ENCODE measurements around the gene GSK3A.
"Not testable (repeated sequence)": the region's sequence is repeated elsewhere in the genome, so short reads cannot be mapped to it uniquely, and the experiment has no call there.

Gene GSK3A

DNA sequence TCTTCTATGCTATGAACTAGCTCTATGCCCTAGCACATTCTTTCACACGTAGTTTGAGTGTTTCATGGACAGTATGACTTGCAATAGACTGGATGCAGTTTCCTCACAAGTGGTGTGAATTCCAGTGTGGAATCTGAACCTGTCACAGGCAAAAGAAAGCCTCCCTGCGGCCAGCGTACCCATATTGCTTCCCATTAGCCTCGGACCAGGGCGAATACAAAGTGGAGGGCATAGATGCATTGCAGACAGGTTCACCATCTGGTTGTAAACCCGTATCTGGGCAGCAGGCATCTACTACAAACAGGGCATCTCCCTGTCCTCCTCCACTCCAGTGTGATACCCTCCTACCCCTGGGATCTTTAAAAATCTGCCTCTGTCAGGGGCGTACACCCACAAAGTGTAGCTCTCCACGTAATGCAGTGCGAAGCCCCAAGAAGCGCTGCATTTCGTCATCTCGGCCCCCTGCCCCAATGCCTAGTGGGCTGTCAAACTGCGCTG lies 25.3 kb upstream of the GSK3A start:
- DNase-seq: no peak

DNA sequence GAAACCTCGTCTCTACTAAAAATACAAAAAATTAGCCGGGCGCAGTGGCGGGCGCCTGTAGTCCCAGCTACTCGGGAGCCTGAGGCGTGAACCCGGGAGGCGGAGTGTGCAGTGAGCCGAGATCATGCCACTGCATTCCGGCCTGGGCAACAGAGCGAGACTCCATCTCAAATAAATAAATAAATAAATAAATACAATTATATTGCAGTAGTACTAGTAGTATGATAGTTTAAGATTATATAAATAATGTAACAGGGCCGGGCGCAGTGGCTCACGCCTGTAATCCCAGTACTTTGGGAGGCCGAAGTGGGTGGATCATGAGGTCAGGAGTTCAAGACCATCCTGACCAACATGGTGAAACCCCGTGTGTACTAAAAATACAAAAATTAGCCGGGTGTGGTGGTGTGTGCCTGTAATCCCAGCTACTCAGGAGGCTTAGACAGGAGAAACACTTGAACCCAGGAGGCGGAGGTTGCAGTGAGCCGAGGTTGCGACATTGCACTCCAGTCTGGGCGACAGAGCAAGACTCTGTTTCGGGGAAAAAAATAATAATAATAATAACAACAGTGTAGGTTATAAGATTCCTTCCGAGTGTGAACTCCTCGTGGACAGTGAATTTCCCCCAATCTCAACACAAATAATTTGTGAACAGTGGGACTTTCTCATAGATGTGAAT lies 24.7 kb upstream of the GSK3A start:
- DNase-seq: not testable (repeated sequence)

DNA sequence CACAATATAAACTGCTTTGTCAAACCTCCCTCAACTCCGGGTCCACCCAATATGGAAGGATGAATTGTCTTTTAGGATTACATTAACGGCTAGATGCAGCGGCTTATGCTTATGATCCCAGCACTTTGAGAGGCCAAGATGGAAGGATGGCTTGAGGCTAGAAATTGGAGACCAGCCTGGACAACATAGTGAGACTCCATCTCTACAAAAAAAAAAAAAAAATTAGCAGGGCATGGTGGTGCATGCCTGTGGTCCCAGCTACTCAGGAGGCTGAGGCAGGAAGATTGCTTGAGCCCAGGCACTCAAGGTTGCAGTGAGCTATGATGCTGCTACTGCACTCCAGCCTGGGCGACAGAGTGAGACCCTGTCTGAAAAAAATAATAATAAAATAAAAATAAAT lies 23.7 kb upstream of the GSK3A start:
- not testable (repeated sequence) for DNase-seq

DNA sequence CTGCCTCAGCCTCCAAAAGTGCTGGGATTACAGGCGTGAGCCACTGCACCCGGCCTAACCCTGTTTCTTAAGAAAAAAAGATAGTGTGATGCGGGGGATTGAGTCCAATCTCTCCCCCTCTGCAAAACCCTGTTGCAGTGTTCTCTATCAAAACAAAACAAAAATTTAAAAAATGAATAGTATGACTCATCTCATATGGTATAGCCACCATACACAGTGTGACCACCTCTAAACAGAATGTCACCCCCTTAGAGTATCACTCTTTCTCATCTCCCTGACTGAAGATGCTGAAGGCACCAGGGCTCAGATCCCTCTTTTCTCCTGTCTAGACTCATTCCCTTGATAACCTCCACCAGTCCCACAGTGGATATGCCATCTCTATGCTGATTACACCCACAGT lies 19.4 kb upstream of the GSK3A start:
- no peak for DNase-seq

DNA sequence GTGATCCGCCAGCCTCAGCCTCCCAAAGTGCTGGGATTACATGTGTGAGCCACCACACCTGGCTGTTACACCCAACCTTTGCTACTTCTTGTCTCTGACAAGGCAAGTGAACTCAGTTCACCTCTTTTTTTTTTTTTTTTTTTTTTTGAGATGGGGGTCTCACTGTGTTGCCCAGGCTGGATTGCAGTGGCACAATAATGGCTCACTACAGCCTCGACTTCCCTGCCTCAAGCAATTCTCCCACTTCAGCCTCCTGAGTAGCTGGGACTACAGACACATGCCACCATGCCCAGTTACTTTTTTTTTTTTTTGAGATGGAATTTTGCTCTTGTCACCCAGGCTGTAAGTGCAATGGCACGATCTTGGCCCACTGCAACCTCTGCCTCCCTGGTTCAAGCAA lies 15.4 kb upstream of the GSK3A start:
- DNase-seq: not testable (repeated sequence)

DNA sequence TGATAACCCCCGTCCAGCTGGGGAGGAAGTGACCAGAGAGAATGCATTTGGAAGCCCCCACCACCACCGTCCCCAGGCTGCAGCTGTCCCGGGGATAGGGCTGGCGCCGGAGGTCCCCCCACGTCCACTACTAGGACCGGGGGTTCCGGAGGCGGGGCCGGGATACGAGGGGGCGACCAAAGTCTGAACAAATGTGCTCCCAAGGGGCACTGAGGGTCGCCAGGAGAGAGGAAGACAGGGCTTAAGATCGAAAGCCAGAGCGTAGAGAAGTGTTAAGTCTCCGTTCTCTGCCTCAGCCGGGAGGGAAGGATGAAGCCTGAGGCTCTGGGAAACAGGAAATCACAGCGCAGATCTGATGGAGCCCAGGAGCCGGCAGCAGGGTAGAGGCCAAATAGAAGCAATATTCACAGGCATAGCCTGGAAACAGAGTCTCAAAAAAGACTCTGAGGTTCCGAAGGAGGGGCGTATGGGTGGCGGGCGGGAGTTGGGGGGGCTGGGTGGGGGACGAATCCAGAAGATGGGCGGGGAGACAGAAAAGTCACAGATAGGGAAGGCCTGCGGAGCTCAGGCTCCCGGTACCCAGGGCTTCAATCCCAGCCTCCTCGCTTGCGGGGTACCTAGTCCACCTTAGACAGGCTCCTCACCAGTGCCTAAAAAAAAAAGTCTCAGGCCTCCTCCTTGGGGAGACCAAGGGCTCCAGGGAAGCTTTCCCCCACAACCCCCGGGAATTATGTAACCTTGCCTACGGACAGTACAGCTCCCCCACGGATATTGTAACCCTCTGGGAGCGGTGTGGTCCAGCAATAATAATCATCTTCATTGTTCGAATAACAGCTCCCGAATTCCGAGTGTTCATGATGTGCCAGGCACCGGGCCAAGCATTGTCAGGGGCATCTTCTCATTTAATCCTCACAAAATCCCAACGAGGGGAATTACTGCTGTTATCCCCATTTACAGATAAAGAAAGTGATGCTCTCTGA lies 13.7 kb upstream of the GSK3A start:
- no peak for DNase-seq

DNA sequence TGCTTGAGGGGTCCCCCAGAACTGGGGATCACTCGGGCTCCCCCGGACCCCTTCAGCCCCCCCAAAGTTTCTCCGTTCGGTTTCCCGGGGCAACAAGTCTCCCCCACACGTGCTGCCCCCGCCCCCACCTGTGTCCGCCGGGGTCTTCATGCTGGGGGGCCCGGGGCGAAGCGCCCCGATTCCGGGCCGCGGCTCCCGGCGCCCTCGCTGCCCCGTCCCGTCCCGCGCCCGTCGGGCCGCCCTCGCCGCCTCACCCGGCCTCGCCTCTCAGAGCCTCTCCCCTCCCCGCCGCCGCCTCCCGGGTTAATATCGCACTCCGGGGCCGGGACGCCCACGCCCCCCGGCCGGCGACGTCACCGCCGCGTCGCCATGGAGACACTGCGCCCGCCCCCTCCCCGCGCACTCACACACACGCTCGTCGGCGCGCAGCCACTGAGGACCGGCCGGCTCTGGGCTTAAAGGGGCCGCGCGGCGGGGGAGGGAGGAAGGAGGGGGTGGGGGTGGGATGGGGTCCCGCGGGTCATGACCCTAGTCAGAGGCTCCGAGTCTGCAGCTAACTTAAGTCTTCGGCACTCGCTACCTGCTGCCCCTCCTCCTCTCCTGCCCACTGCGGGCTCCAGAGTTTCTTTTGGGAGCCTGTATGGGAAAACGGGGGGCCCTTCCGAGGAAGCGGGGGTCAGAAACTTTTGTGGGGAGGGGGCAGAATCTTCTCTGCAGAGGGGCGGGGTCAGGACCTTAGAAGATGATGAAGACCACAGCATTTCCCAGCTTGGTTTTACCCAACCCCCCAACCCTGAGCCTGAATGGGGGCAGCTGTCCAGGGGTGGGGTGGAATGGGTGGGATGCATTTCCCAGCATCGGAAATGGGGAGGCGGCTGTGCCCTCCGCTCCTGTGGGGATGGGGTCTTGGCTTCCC lies 12.7 kb upstream of the GSK3A start, which contains the start of gene ERF:
ERF (minus strand) TSS at position 279 of the 916 bp plus-strand sequence; CDS start at position 150, 129 bp downstream.
- peak; percentile 98 for DNase-seq

DNA sequence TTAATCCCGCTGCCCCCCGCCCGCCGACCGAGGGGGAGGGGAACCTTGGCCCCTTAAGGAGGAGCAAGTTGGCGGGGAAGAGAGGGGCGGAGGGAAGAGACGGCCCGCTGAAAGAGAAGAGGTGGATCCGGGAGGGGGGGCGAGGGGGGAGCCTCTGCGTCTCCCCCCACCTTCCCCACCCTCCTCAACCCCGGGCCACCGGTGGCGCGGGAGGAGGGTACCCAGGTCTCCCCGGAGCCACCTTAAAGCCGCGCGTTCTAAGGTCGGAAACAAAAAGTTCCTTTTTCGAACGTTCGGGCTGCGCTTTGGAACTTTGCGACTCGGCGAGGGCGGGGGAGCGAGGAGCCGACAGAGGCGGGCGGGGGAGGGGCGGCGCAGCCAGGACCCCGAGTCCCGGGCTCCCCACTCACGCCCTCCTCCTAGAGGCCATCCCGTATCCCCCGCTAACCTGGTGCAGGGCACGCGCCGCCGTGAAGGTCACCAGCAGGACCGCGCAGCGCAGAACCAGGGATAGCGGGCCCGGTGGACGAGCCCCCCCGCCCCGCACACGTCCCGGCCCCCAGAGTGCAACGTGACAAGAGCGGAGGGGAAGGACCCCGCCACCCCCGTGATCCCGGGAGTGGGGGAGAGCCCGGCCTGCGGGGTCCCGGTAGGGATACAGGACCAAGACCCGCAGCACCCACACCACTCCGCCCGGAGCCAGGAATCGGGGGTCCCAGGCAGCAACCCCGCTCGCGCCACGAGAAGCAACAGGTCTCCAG lies 11.9 kb upstream of the GSK3A start:
- peak; percentile 93 for DNase-seq

DNA sequence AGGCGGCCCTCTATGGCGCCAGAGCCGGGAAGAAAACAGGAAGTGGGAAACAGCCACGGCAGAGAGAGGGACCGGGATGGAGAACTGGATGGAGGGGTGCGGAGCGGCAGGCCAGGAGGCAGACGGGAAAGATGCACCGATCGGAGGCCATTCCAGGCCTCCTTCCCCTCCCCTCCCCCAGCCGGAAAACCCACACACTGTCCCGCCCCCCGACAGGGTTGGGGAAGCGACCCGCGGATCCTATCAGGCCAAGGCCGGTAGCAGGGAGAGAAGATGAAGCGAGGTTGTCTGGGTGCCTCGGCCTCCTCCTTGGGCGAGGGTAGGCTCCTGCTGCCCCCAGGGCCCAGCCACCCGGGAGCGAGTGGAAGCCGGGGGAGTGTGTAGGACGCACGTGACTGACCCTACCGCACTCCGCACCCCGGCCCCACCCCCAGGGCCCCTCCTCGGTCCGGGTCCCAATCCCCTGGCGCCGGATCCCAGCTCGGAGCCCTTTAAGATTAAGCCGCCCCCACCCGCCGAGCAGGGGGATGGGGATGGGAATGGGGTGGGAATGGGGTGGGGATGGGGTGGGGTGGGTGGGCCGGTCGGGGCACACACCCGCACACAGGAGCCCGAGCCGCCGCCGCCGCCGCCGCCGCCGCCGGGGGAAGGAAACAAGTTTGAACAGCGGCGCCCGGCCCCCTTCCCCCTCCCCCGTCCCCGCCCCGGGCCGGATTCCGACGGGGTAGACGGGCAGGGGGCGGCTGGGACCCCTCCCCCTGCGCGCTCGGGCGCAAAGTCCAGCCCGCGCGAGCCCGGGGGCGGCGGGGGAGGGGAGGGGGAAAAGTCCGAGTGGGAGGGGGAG lies 11.1 kb upstream of the GSK3A start:
- DNase-seq: peak; percentile 88

DNA sequence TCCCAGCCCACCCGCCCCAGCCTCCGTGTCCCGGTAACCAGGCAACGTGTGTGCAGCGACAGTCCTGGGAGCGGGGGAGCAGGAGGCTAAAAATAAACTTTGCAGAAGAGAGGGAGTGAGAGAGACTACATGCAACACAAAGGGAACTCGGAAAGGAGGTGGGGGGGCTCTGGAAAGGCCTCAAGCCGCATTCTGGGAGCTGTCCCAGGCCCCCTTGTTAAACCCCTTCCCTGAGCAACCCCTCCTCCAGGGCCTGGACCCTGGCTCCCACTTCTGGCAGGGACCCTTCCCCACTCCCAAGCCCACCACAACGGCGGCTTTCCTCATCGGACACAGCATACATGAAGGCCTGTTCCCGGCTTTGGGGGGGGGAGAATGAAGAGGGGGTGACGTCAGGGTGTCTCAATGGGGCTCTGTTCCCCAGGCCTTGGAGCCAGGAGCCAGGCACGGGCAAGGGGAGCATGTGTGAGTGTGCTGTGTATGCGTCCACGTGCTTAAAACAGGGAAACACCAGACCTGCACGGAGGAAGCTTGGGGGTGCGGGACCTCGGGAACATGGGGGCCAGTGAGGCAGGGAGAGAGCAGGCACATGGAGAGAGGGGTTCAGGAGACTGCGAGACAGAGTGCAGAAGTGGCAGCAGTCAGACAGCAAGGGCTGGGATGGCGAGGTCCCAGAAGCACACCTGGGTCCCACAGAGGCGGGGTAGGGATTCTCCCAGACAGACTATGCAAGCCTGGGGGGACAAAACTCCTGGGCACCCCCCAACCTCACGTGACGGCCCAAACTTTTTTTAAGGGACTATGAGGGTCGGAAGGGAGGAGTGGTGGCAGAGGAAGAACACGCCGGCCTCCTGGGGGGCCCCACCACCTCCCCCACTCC lies 10.2 kb upstream of the GSK3A start:
- DNase-seq: peak; percentile 67

DNA sequence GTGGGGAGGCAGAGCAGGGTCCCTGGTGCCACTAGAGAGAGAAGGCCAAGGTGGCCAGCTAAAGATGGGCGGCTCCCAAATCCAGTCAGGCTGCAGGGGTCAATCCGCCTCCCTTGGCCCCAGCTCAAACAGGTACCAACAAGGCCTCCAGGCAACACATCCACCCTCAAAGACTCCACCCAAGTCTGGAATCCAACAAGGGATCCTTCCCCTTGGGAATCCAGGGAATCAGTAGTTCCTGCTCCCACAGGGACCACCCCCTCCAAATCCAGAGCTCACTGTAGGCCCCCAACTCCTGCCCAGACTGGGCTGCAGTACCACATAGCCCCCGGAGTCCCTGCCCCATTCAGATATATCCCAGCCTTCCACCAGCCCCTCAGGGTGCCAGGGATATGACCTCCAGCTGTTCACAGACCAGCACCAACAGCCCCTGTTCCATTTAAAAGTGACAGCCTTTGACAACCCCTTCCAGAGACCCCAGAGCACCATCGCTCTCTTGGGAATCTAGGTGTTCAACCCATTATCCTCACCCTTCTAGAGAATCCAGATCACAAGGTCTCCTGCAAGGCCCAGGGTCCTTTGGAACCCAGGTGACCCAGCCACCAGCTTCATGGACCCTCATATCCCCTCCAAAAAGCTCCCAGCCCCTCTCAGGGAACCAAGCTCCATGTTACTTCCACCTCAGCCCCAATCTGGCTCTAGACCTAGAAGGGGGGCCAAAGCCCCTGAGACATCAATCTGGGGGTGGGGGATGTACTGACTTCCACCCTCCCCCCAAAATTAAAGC lies 9.4 kb upstream of the GSK3A start:
- no peak for DNase-seq

DNA sequence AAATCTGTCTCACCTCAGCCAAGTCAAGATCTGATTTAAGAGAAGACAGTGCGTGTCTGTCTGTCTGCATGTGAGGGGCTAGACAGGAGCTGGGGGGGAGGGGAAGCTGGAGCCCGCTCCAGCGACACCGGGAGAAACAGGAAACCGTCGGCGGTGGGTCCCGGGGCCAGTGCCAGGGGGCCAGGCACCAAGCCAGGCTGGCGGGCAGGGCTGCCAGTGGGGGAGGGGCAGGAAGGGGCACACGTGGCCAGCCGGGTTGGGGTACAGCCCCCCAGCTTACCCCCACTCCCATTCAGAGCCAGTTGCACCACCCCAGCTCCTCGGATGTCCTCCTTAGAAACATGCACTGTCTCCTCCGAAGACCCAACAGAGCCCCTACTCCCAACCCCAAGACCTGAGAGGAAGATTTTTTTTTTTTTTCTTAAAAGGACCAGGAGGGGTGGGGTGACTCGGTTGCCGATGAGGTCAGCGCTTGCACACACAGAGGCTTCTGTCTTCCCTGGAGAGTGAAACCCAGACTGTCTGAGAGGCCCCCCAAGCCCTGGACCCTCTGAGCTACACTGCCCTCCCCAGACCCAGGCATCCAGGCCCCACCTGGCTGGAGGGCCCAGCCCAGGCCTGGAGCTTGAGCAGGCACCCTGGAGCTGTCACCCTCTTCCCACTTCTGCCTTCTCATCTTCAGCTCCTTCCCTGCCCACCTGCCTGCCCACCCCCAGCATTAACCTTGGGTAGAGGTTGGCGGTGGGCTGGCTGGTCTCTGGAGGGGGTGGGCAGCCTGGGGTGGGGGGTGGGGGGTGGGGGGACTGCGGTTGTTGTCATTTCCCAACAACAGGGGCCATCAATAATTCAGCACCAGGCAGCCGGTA lies 8.5 kb upstream of the GSK3A start:
- peak; percentile 66 for DNase-seq

DNA sequence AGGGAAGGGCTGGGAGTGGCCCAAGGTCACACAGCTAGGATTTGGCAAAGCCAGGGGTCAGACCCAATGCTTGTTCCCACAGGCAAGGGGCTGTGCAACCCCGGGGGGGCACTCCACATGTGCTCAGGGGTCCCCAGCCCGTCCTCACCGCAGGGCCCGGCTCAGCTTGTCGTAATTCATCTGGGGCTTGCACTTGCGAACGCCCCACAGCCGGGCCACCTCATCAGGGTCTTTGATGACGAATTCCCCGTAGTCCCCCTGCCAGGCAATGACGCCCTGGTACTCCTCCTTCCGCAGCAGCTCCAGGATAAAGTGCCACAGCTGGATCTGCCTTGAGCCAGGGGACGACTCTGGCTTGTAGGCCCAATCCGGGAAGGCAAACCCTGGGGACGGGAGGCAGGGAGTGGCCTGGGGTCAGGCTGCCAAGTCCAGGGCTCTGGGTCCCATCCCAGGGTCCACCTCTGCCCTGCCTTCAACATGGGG lies 7.8 kb upstream of the GSK3A start:
- no peak for DNase-seq

DNA sequence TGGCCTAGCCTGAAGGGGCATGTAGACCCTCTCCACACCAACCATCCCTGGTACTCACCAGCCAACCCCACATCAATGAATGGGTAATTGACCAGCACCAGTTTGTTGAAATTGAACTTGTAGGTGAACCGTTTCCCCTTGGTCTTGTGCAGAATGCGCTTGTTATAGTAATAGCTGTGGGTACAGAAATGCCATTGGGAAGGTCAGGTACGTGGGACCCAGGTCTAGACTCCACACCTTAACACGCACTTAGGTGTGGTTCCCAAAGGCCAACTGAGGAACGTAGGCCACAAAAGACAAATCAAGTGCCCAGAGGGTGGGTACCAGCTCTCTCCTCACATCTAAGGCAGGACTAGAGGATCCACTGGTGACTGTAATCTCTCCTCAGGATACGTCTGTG lies 7.4 kb upstream of the GSK3A start:
- no peak for DNase-seq

DNA sequence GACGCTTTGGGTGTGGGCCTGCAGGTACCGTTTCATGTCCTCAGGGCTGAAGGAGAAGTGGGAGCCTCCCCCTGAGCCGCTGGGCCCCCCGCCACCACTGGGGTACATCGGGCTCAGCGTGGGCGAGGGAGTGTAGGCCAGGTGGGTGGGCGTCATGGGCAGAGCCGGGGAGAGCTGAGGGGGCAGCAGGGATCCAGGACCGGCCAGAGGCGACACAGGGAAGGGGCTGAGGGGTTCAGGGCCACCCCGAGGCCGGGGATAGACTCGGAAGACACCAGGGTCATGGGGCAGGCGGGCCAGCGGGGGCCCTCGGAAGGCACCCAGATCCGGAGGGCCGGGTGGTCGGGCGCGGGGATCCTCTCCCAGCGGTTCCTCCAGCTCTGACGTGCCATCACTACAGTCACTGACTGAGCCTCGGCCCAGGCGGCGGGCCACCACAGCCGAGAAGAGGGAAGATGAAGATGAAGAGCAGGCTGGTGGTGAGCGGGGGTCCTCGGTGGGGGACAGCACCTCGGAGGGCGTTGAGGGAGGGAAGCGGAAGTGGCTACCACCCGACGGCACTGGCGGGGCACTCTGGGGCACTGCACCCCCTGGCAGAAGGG lies 6.8 kb upstream of the GSK3A start:
- no peak for DNase-seq

DNA sequence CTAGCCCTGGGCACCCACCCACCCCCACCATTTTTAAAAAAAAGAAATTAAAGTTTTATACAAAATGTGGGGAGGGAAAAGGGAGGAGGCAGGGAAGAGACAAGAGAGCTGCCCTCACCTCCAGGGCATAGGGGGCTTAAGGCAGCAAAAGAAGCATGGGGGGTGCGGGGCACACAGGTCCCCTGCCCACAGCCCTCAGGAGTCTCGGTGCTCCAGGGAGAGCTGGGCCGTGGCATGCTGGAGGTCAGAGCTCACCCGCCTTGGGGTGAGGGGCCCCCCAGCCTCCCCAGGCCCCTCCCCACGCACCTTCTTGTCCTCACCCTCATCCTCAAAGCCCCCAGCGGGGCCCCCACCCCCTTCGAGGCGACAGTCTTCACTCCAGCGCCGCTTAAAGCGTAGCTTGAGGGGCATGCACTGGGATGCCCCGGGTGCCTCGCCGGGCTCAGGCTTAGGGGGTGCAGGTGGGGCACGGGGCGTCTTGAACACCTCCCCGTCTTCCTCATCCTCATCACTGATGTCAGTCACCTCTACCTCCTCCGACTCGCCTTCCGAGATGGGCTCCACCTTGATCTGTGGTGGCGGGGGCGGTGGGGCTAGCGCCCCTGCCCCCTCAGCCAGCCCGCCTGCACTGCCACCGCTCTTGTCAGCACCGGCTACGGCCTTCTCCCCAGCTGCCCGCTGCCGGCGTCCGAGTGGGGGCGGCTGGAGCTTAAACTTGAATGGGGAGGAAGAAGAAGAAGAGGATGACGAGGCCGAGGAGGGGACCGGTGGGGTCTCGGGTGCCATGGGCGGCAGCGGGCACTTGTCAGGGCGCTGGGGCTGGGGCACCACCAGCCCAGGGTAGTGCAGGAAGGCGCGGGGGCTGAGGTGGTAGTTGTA lies 6.1 kb upstream of the GSK3A start:
- no peak for DNase-seq
